H1 (cell line): ENCODE results near the gene PNISR. TPM values are rescaled to one million over a fixed set of nuclear protein-coding genes. Genes with fewer than 3 reads are reported as not detected.

Source experiments
- CTCF ChIA-PET: fragments of 300-600 bp; sonication (Branson Sonifier 250); formaldehyde crosslinking; loops from one replicate; lab custom pipeline; 2021; ENCODE audit not compliant: partially characterized antibody; lab: Charles Lee
- POLR2A ChIA-PET: fragments of 300-600 bp; sonication (Branson Sonifier 250); formaldehyde crosslinking; loops from one replicate; lab custom pipeline; 2021; ENCODE audit warnings: inconsistent platforms; ENCODE audit not compliant: partially characterized antibody; lab: Charles Lee
- DNase-seq, 2 experiments: peaks; one replicate each; pipeline versions ENCODE4 v3.0.0 to v3.0.0-alpha.2; 2010 to 2022; ENCODE audit warnings: low spot score in 2 of 2, low read depth in 1 of 2, mixed read lengths in 1 of 2
- FAIRE-seq: peaks from 2 replicates; lab custom pipeline; 2011; peaks lifted over from hg19 to GRCh38; lab: Jason Lieb, UNC
- H2AFZ ChIP-seq: 2 replicates; pipeline ENCODE4 v1.8.1; 2012; ENCODE audit warnings: low read length, inconsistent platforms
- H2AK5ac ChIP-seq: 2 replicates; pipeline ENCODE4 v1.6.1; 2013; ENCODE audit warnings: low read depth, low read length
- H2BK120ac ChIP-seq: replicated peaks from 2 replicates; pipeline ENCODE3; 2013; ENCODE audit warnings: low read depth, low read length, inconsistent platforms
- H2BK12ac ChIP-seq: 2 replicates; pipeline ENCODE4 v1.6.1; 2013; ENCODE audit warnings: low read depth, low read length
- H2BK15ac ChIP-seq: 2 replicates; pipeline ENCODE4 v1.6.1; 2013; ENCODE audit warnings: low read length
- H2BK20ac ChIP-seq: 2 replicates; pipeline ENCODE4 v1.6.1; 2013; ENCODE audit warnings: low read length
- H2BK5ac ChIP-seq: 2 replicates; pipeline ENCODE4 v1.6.1; 2013; ENCODE audit warnings: low read depth, low read length
- H3K14ac ChIP-seq: 2 replicates; pipeline ENCODE4 v1.6.1; 2013; ENCODE audit warnings: inconsistent platforms; ENCODE audit not compliant: insufficient read length
- H3K18ac ChIP-seq: 2 replicates; pipeline ENCODE4 v1.6.1; 2013; ENCODE audit warnings: low read length; ENCODE audit errors: extremely low read depth
- H3K23ac ChIP-seq: 2 replicates; pipeline ENCODE4 v1.6.1; 2013; ENCODE audit warnings: inconsistent platforms; ENCODE audit not compliant: insufficient read length
- H3K23me2 ChIP-seq: 2 replicates; pipeline ENCODE4 v1.6.1; 2013; ENCODE audit warnings: low read depth, low read length
- H3K27ac ChIP-seq: 2 replicates; pipeline ENCODE4 v1.6.1; 2011; ENCODE audit warnings: low read depth, low read length, inconsistent platforms
- H3K27me3 ChIP-seq, 4 experiments: replicated peaks in 1 of 4; 1 replicate in 1 of 4; 2 replicates in 3 of 4; pipeline versions ENCODE4 v1.6.1 to v1.8.1; 2011 to 2013; ENCODE audit warnings: low read length in 3 of 4, mild to moderate bottlenecking in 3 of 4, inconsistent platforms in 2 of 4, mixed read lengths in 2 of 4, moderate library complexity in 1 of 4; ENCODE audit not compliant: control insufficient read depth in 3 of 4, insufficient read depth in 3 of 4; ENCODE audit errors: extremely low read depth in 1 of 4
- H3K36me3 ChIP-seq, 4 experiments: 2 replicates each; pipeline versions ENCODE4 v1.6.1 to v1.8.1; 2011 to 2013; ENCODE audit warnings: mild to moderate bottlenecking in 4 of 4, low read length in 3 of 4, moderate library complexity in 2 of 4, control low read depth in 1 of 4, inconsistent platforms in 1 of 4; ENCODE audit not compliant: insufficient read depth in 4 of 4, control insufficient read depth in 2 of 4
- H3K4ac ChIP-seq: replicated peaks from 2 replicates; pipeline ENCODE3; 2013; ENCODE audit warnings: low read length, low read depth, mixed read lengths, inconsistent platforms; ENCODE audit not compliant: insufficient read length
- H3K4me1 ChIP-seq, 4 experiments: replicated peaks in 1 of 4; 1 replicate in 1 of 4; 2 replicates in 3 of 4; pipeline versions ENCODE4 v1.6.1 to v1.8.1; 2011 to 2013; ENCODE audit warnings: low read length in 3 of 4, inconsistent platforms in 2 of 4, mixed read lengths in 1 of 4; ENCODE audit not compliant: insufficient read depth in 4 of 4, control insufficient read depth in 3 of 4
- H3K4me2 ChIP-seq, 2 experiments: 2 replicates each; pipeline versions ENCODE4 v1.6.1 to v1.8.1; 2011 to 2013; ENCODE audit warnings: low read depth in 2 of 2, low read length in 2 of 2, control low read depth in 1 of 2, inconsistent platforms in 1 of 2, mild to moderate bottlenecking in 1 of 2; ENCODE audit not compliant: insufficient read depth in 1 of 2
- H3K4me3 ChIP-seq, 4 experiments: fragments of 200-600, 300-600 bp in 1 of 4; sonication (generic), shearing (Covaris generic), sonication (Bioruptor Twin) in 1 of 4; 2 replicates each; pipeline versions ENCODE4 v1.5.1 to v1.8.1; 2011 to 2016; ENCODE audit warnings: low read length in 4 of 4, low read depth in 3 of 4, control low read depth in 2 of 4, inconsistent platforms in 2 of 4, mild to moderate bottlenecking in 2 of 4, mixed read lengths in 1 of 4, moderate library complexity in 1 of 4; ENCODE audit not compliant: insufficient read depth in 2 of 4; ENCODE audit errors: extremely low read depth in 1 of 4
- H3K56ac ChIP-seq: replicated peaks from 2 replicates; pipeline ENCODE3; 2013; ENCODE audit warnings: low read depth, mild to moderate bottlenecking, mixed read lengths, low read length, inconsistent platforms; ENCODE audit not compliant: insufficient read length
- H3K79me1 ChIP-seq: 2 replicates; pipeline ENCODE4 v1.6.1; 2013; ENCODE audit warnings: low read depth, low read length, control low read depth
- H3K79me2 ChIP-seq, 2 experiments: 2 replicates each; pipeline versions ENCODE4 v1.6.1 to v1.8.1; 2012 to 2013; ENCODE audit warnings: low read length in 2 of 2, mild to moderate bottlenecking in 2 of 2, inconsistent platforms in 1 of 2; ENCODE audit not compliant: insufficient read depth in 2 of 2, control insufficient read depth in 1 of 2
- H3K9ac ChIP-seq, 4 experiments: replicated peaks in 1 of 4; 1 replicate in 1 of 4; 2 replicates in 3 of 4; pipeline versions ENCODE4 v1.6.1 to v1.8.1; 2011 to 2013; ENCODE audit warnings: low read depth in 3 of 4, low read length in 3 of 4, control low read depth in 2 of 4, mild to moderate bottlenecking in 2 of 4, moderate library complexity in 2 of 4, inconsistent platforms in 1 of 4; ENCODE audit errors: extremely low read depth in 1 of 4
- H3K9me3 ChIP-seq, 2 experiments: 2 replicates each; pipeline versions ENCODE4 v1.6.1 to v1.8.1; 2012 to 2013; ENCODE audit warnings: mild to moderate bottlenecking in 2 of 2, moderate library complexity in 2 of 2, control low read depth in 1 of 2, inconsistent platforms in 1 of 2, low read depth in 1 of 2, low read length in 1 of 2, mixed read lengths in 1 of 2; ENCODE audit not compliant: insufficient read depth in 2 of 2
- H4K20me1 ChIP-seq, 2 experiments: replicated peaks in 1 of 2; 2 replicates each; pipeline versions ENCODE3 to v1.8.1; 2011 to 2013; ENCODE audit warnings: inconsistent platforms in 2 of 2, low read length in 2 of 2, mild to moderate bottlenecking in 1 of 2; ENCODE audit not compliant: insufficient read depth in 2 of 2, control insufficient read depth in 1 of 2
- H4K5ac ChIP-seq: 2 replicates; pipeline ENCODE4 v1.6.1; 2013; ENCODE audit warnings: low read length, low read depth, mixed read lengths, inconsistent platforms; ENCODE audit not compliant: insufficient read length
- H4K8ac ChIP-seq: 2 replicates; pipeline ENCODE4 v1.8.0; 2013; ENCODE audit warnings: mild to moderate bottlenecking, moderate library complexity, low read length, inconsistent platforms; ENCODE audit not compliant: insufficient read depth; ENCODE audit errors: extremely low read depth
- H4K91ac ChIP-seq: replicated peaks from 2 replicates; pipeline ENCODE3; 2013; ENCODE audit warnings: low read length, mixed read lengths, inconsistent platforms; ENCODE audit not compliant: insufficient read length
- EGR1 ChIP-seq: IDR thresholded peaks from 2 replicates; pipeline ENCODE4 v1.6.1; 2011; ENCODE audit warnings: low read depth, low read length, borderline replicate concordance
- HDAC6 ChIP-seq: IDR thresholded peaks from one replicate; pipeline ENCODE4 v1.7.1; 2012; ENCODE audit warnings: low read depth, mild to moderate bottlenecking, inconsistent platforms, low read length, moderate library complexity
- RXRA ChIP-seq: IDR thresholded peaks from 2 replicates; pipeline ENCODE4 v1.6.1; 2011; ENCODE audit warnings: low read depth, mild to moderate bottlenecking, low read length, moderate library complexity; ENCODE audit not compliant: insufficient read depth
- TCF12 ChIP-seq: IDR thresholded peaks from 2 replicates; pipeline ENCODE4 v1.6.1; 2011; ENCODE audit warnings: low read depth, mild to moderate bottlenecking, low read length
- WGBS, 2 experiments: shearing (Covaris generic) in 1 of 2; methylation state at CpG; one replicate each; pipeline versions ENCODE4 v1.1.6 to v1.1.7; 2013 to 2015; ENCODE audit warnings: low lambda C conversion rate in 2 of 2, mixed read lengths in 2 of 2, inconsistent platforms in 1 of 2, low coverage in 1 of 2, missing lambda C conversion rate in 1 of 2; ENCODE audit not compliant: insufficient replicate concordance in 2 of 2, insufficient coverage in 1 of 2, insufficient read length in 1 of 2; ENCODE audit errors: extremely low coverage in 1 of 2, missing lambda C conversion rate in 1 of 2; 5-methylcytosine and 5-hydroxymethylcytosine counted together
- polyA plus RNA-seq, 7 experiments: library from polyadenylated mRNA; depleted of rRNA in 3 of 7; stranded (reverse) in 5 of 7; unstranded in 2 of 7; fragments of >200 nt in 5 of 7; fragments of 200-250 nt in 2 of 7; gene quantifications; 1 replicate in 5 of 7; 2 replicates in 1 of 7; 4 replicates in 1 of 7; pipeline versions ENCODE4 v1.2.1 to v1.2.3, GENCODE V29; 2011 to 2013; ENCODE audit warnings: missing spikeins in 2 of 7, mixed read lengths in 2 of 7
- total RNA-seq: library from RNA; stranded (reverse); fragmentation: NEBNext Ultra II Directional; extraction: Animal tissue kit (Norgen Biotek cat#: 25700); gene quantifications from 2 replicates; pipeline ENCODE4 v1.2.1, GENCODE V29; 2021

The PNISR gene
- total and polyA plus RNA-seq, 2 of the 8 experiments (the other 6 are each of a cell fraction or from before 2014, with no cell fraction given), result 41.1 to 134 TPM

- 78% methylated on average over 7 of the region's 7 CpGs; no CpG with 5 or more reads in 1 of the 2 experiments for WGBS, 2 experiments
- Histone ChIP-seq H3K4me1 (no peaks in the 10 kb centered on the region), H2BK15ac (no peak overlapping the region), H3K27me3 (no peaks in the 10 kb centered on the region), H3K23ac (no peak overlapping the region), H4K8ac (no peak overlapping the region), H2AK5ac (no peak overlapping the region), H3K4ac (no peak overlapping the region), H3K14ac (no peak overlapping the region), H3K18ac (no peak overlapping the region), H2BK12ac (no peak overlapping the region), H3K9ac (no peak overlapping the region), H3K27ac (no peak overlapping the region), H3K23me2 (no peaks in the 10 kb centered on the region), H3K79me1 (no peaks in the 10 kb centered on the region; the same call in 1 of the 2 replicates), H2BK120ac (no peak overlapping the region), H3K4me2 (no peak overlapping the region), H2BK5ac (no peak overlapping the region), H3K9me3 (no peaks in the 10 kb centered on the region), H4K91ac (no peak overlapping the region), H3K36me3 (peaks cover 17 to 96% (median 64%) of the 10 kb centered on the region in 4 experiments), H3K79me2 (peaks cover 0 to 13% of the 10 kb centered on the region in 2 experiments; a peak in 2 of 4 replicates), H4K20me1 (peaks cover 0 to 2% of the 10 kb centered on the region in 2 experiments), H2AFZ (no peak overlapping the region), H2BK20ac (no peak overlapping the region), H4K5ac (no peak overlapping the region), H3K4me3 (no peak overlapping the region), H3K56ac (no peak overlapping the region)
- FAIRE-seq (no peak), DNase-seq (no peak)
- CTCF ChIA-PET, result interaction anchor here (2.1 kb wide), 1 partner anchor 77 kb away, joined by 5 read pairs; no protein-coding TSS in a partner anchor
- POLR2A ChIA-PET, result no interaction called here
- TF ChIP-seq TCF12 (no peak), EGR1 (no peak), HDAC6 (no peak), RXRA (no peak)
These were observed 18.0 kb downstream of the PNISR start for GRCh38 chr6:99407076-99407475.
